PFSK-1 (cell line): Measurements from ENCODE around the gene GPR65.

Experiments used
- POLR2AphosphoS5 ChIP-seq: IDR thresholded peaks from 2 replicates; pipeline ENCODE4 v1.6.1; 2012; ENCODE audit warnings: low read depth, mild to moderate bottlenecking, control low read depth, low read length, moderate library complexity
- TAF1 ChIP-seq: IDR thresholded peaks from 2 replicates; pipeline ENCODE4 v1.6.1; 2012; ENCODE audit warnings: low read length, control low read depth, borderline replicate concordance; ENCODE audit not compliant: insufficient read depth

- TF ChIP-seq POLR2AphosphoS5 (no peak), TAF1 (no peak)
Observed at GRCh38 chr14:87998482-87998881, 6.5 kb upstream of the GPR65 start.
